H1 (cell line): ENCODE measurements around the gene UBE3A. TPM values are rescaled to one million over a fixed set of nuclear protein-coding genes. Genes with fewer than 3 reads are reported as not detected.

Experiments
- CTCF ChIA-PET: fragments of 300-600 bp; sonication (Branson Sonifier 250); formaldehyde crosslinking; loops from one replicate; lab custom pipeline; 2021; ENCODE audit not compliant: partially characterized antibody; lab: Charles Lee
- POLR2A ChIA-PET: fragments of 300-600 bp; sonication (Branson Sonifier 250); formaldehyde crosslinking; loops from one replicate; lab custom pipeline; 2021; ENCODE audit warnings: inconsistent platforms; ENCODE audit not compliant: partially characterized antibody; lab: Charles Lee
- DNase-seq, 2 experiments: peaks; one replicate each; pipeline versions ENCODE4 v3.0.0 to v3.0.0-alpha.2; 2010 to 2022; ENCODE audit warnings: low spot score in 2 of 2, low read depth in 1 of 2, mixed read lengths in 1 of 2
- FAIRE-seq: peaks from 2 replicates; lab custom pipeline; 2011; peaks lifted over from hg19 to GRCh38; lab: Jason Lieb, UNC
- H2AFZ ChIP-seq: 2 replicates; pipeline ENCODE4 v1.8.1; 2012; ENCODE audit warnings: low read length, inconsistent platforms
- H2AK5ac ChIP-seq: 2 replicates; pipeline ENCODE4 v1.6.1; 2013; ENCODE audit warnings: low read depth, low read length
- H2BK120ac ChIP-seq: replicated peaks from 2 replicates; pipeline ENCODE3; 2013; ENCODE audit warnings: low read depth, low read length, inconsistent platforms
- H2BK12ac ChIP-seq: 2 replicates; pipeline ENCODE4 v1.6.1; 2013; ENCODE audit warnings: low read depth, low read length
- H2BK15ac ChIP-seq: 2 replicates; pipeline ENCODE4 v1.6.1; 2013; ENCODE audit warnings: low read length
- H2BK20ac ChIP-seq: 2 replicates; pipeline ENCODE4 v1.6.1; 2013; ENCODE audit warnings: low read length
- H2BK5ac ChIP-seq: 2 replicates; pipeline ENCODE4 v1.6.1; 2013; ENCODE audit warnings: low read depth, low read length
- H3K14ac ChIP-seq: 2 replicates; pipeline ENCODE4 v1.6.1; 2013; ENCODE audit warnings: inconsistent platforms; ENCODE audit not compliant: insufficient read length
- H3K18ac ChIP-seq: 2 replicates; pipeline ENCODE4 v1.6.1; 2013; ENCODE audit warnings: low read length; ENCODE audit errors: extremely low read depth
- H3K23ac ChIP-seq: 2 replicates; pipeline ENCODE4 v1.6.1; 2013; ENCODE audit warnings: inconsistent platforms; ENCODE audit not compliant: insufficient read length
- H3K23me2 ChIP-seq: 2 replicates; pipeline ENCODE4 v1.6.1; 2013; ENCODE audit warnings: low read depth, low read length
- H3K27ac ChIP-seq: 2 replicates; pipeline ENCODE4 v1.6.1; 2011; ENCODE audit warnings: low read depth, low read length, inconsistent platforms
- H3K27me3 ChIP-seq, 4 experiments: replicated peaks in 1 of 4; 1 replicate in 1 of 4; 2 replicates in 3 of 4; pipeline versions ENCODE4 v1.6.1 to v1.8.1; 2011 to 2013; ENCODE audit warnings: low read length in 3 of 4, mild to moderate bottlenecking in 3 of 4, inconsistent platforms in 2 of 4, mixed read lengths in 2 of 4, moderate library complexity in 1 of 4; ENCODE audit not compliant: control insufficient read depth in 3 of 4, insufficient read depth in 3 of 4; ENCODE audit errors: extremely low read depth in 1 of 4
- H3K36me3 ChIP-seq, 4 experiments: 2 replicates each; pipeline versions ENCODE4 v1.6.1 to v1.8.1; 2011 to 2013; ENCODE audit warnings: mild to moderate bottlenecking in 4 of 4, low read length in 3 of 4, moderate library complexity in 2 of 4, control low read depth in 1 of 4, inconsistent platforms in 1 of 4; ENCODE audit not compliant: insufficient read depth in 4 of 4, control insufficient read depth in 2 of 4
- H3K4ac ChIP-seq: replicated peaks from 2 replicates; pipeline ENCODE3; 2013; ENCODE audit warnings: low read length, low read depth, mixed read lengths, inconsistent platforms; ENCODE audit not compliant: insufficient read length
- H3K4me1 ChIP-seq, 4 experiments: replicated peaks in 1 of 4; 1 replicate in 1 of 4; 2 replicates in 3 of 4; pipeline versions ENCODE4 v1.6.1 to v1.8.1; 2011 to 2013; ENCODE audit warnings: low read length in 3 of 4, inconsistent platforms in 2 of 4, mixed read lengths in 1 of 4; ENCODE audit not compliant: insufficient read depth in 4 of 4, control insufficient read depth in 3 of 4
- H3K4me2 ChIP-seq, 2 experiments: 2 replicates each; pipeline versions ENCODE4 v1.6.1 to v1.8.1; 2011 to 2013; ENCODE audit warnings: low read depth in 2 of 2, low read length in 2 of 2, control low read depth in 1 of 2, inconsistent platforms in 1 of 2, mild to moderate bottlenecking in 1 of 2; ENCODE audit not compliant: insufficient read depth in 1 of 2
- H3K4me3 ChIP-seq, 4 experiments: fragments of 200-600, 300-600 bp in 1 of 4; sonication (generic), shearing (Covaris generic), sonication (Bioruptor Twin) in 1 of 4; 2 replicates each; pipeline versions ENCODE4 v1.5.1 to v1.8.1; 2011 to 2016; ENCODE audit warnings: low read length in 4 of 4, low read depth in 3 of 4, control low read depth in 2 of 4, inconsistent platforms in 2 of 4, mild to moderate bottlenecking in 2 of 4, mixed read lengths in 1 of 4, moderate library complexity in 1 of 4; ENCODE audit not compliant: insufficient read depth in 2 of 4; ENCODE audit errors: extremely low read depth in 1 of 4
- H3K56ac ChIP-seq: replicated peaks from 2 replicates; pipeline ENCODE3; 2013; ENCODE audit warnings: low read depth, mild to moderate bottlenecking, mixed read lengths, low read length, inconsistent platforms; ENCODE audit not compliant: insufficient read length
- H3K79me1 ChIP-seq: 2 replicates; pipeline ENCODE4 v1.6.1; 2013; ENCODE audit warnings: low read depth, low read length, control low read depth
- H3K79me2 ChIP-seq, 2 experiments: 2 replicates each; pipeline versions ENCODE4 v1.6.1 to v1.8.1; 2012 to 2013; ENCODE audit warnings: low read length in 2 of 2, mild to moderate bottlenecking in 2 of 2, inconsistent platforms in 1 of 2; ENCODE audit not compliant: insufficient read depth in 2 of 2, control insufficient read depth in 1 of 2
- H3K9ac ChIP-seq, 4 experiments: replicated peaks in 1 of 4; 1 replicate in 1 of 4; 2 replicates in 3 of 4; pipeline versions ENCODE4 v1.6.1 to v1.8.1; 2011 to 2013; ENCODE audit warnings: low read depth in 3 of 4, low read length in 3 of 4, control low read depth in 2 of 4, mild to moderate bottlenecking in 2 of 4, moderate library complexity in 2 of 4, inconsistent platforms in 1 of 4; ENCODE audit errors: extremely low read depth in 1 of 4
- H3K9me3 ChIP-seq, 2 experiments: 2 replicates each; pipeline versions ENCODE4 v1.6.1 to v1.8.1; 2012 to 2013; ENCODE audit warnings: mild to moderate bottlenecking in 2 of 2, moderate library complexity in 2 of 2, control low read depth in 1 of 2, inconsistent platforms in 1 of 2, low read depth in 1 of 2, low read length in 1 of 2, mixed read lengths in 1 of 2; ENCODE audit not compliant: insufficient read depth in 2 of 2
- H4K20me1 ChIP-seq, 2 experiments: replicated peaks in 1 of 2; 2 replicates each; pipeline versions ENCODE3 to v1.8.1; 2011 to 2013; ENCODE audit warnings: inconsistent platforms in 2 of 2, low read length in 2 of 2, mild to moderate bottlenecking in 1 of 2; ENCODE audit not compliant: insufficient read depth in 2 of 2, control insufficient read depth in 1 of 2
- H4K5ac ChIP-seq: 2 replicates; pipeline ENCODE4 v1.6.1; 2013; ENCODE audit warnings: low read length, low read depth, mixed read lengths, inconsistent platforms; ENCODE audit not compliant: insufficient read length
- H4K8ac ChIP-seq: 2 replicates; pipeline ENCODE4 v1.8.0; 2013; ENCODE audit warnings: mild to moderate bottlenecking, moderate library complexity, low read length, inconsistent platforms; ENCODE audit not compliant: insufficient read depth; ENCODE audit errors: extremely low read depth
- H4K91ac ChIP-seq: replicated peaks from 2 replicates; pipeline ENCODE3; 2013; ENCODE audit warnings: low read length, mixed read lengths, inconsistent platforms; ENCODE audit not compliant: insufficient read length
- WGBS, 2 experiments: shearing (Covaris generic) in 1 of 2; methylation state at CpG; one replicate each; pipeline versions ENCODE4 v1.1.6 to v1.1.7; 2013 to 2015; ENCODE audit warnings: low lambda C conversion rate in 2 of 2, mixed read lengths in 2 of 2, inconsistent platforms in 1 of 2, low coverage in 1 of 2, missing lambda C conversion rate in 1 of 2; ENCODE audit not compliant: insufficient replicate concordance in 2 of 2, insufficient coverage in 1 of 2, insufficient read length in 1 of 2; ENCODE audit errors: extremely low coverage in 1 of 2, missing lambda C conversion rate in 1 of 2; 5-methylcytosine and 5-hydroxymethylcytosine counted together
- polyA plus RNA-seq, 7 experiments: library from polyadenylated mRNA; depleted of rRNA in 3 of 7; stranded (reverse) in 5 of 7; unstranded in 2 of 7; fragments of >200 nt in 5 of 7; fragments of 200-250 nt in 2 of 7; gene quantifications; 1 replicate in 5 of 7; 2 replicates in 1 of 7; 4 replicates in 1 of 7; pipeline versions ENCODE4 v1.2.1 to v1.2.3, GENCODE V29; 2011 to 2013; ENCODE audit warnings: missing spikeins in 2 of 7, mixed read lengths in 2 of 7
- total RNA-seq: library from RNA; stranded (reverse); fragmentation: NEBNext Ultra II Directional; extraction: Animal tissue kit (Norgen Biotek cat#: 25700); gene quantifications from 2 replicates; pipeline ENCODE4 v1.2.1, GENCODE V29; 2021

The UBE3A gene
- total and polyA plus RNA-seq, 2 of the 8 experiments (the other 6 are each of a cell fraction or from before 2014, with no cell fraction given) = 13.8 to 110 TPM

- no peaks in the 10 kb centered on the region for H3K27me3 ChIP-seq
- no peak overlapping the region for H2BK20ac ChIP-seq
- H3K4me3 ChIP-seq = no peak overlapping the region
- ChIA-PET POLR2A (interaction anchor here (1.5 kb wide), 1 partner anchor 9 kb away, joined by 3 read pairs; no protein-coding TSS in a partner anchor), CTCF (interaction anchor here (0.5 to 1.5 kb wide), 2 partner anchors 122 to 515 kb away, joined by 3 read pairs; no protein-coding TSS in a partner anchor)
- no peak overlapping the region for H3K4ac ChIP-seq
- H3K36me3 ChIP-seq = peaks cover 4 to 40% (median 18%) of the 10 kb centered on the region in 4 experiments; a peak in 6 of 8 replicates
- no peak overlapping the region for H3K27ac ChIP-seq
- H4K5ac ChIP-seq = no peak overlapping the region
- H3K9ac ChIP-seq = no peak overlapping the region
- no peak overlapping the region for H4K91ac ChIP-seq
- H4K8ac ChIP-seq = no peak overlapping the region; the same call in 1 of the 2 replicates
- H3K18ac ChIP-seq = no peak overlapping the region
- WGBS, 2 experiments = 92% methylated on average over 5 of the region's 5 CpGs; no CpG with 5 or more reads in 1 of the 2 experiments
- H3K23ac ChIP-seq = no peak overlapping the region
- no peak overlapping the region for H2BK15ac ChIP-seq
- H3K23me2 ChIP-seq = no peaks in the 10 kb centered on the region
- DNase-seq (no peak), FAIRE-seq (no peak)
- peaks cover 0 to 57% of the 10 kb centered on the region in 2 experiments; a peak in 3 of 4 replicates for H3K79me2 ChIP-seq
- H3K56ac ChIP-seq = no peak overlapping the region
- no peaks in the 10 kb centered on the region for H3K79me1 ChIP-seq
- H3K9me3 ChIP-seq = no peaks in the 10 kb centered on the region
- H4K20me1 ChIP-seq = peaks cover 1 to 4% of the 10 kb centered on the region in 2 experiments
- H2BK12ac ChIP-seq = no peak overlapping the region
- no peak overlapping the region for H2AK5ac ChIP-seq
- no peak overlapping the region for H2AFZ ChIP-seq
- no peak overlapping the region for H3K4me2 ChIP-seq
- no peaks in the 10 kb centered on the region for H3K4me1 ChIP-seq
- no peak overlapping the region for H2BK5ac ChIP-seq
- no peak overlapping the region for H3K14ac ChIP-seq
- H2BK120ac ChIP-seq = no peak overlapping the region
These were observed 63.3 kb downstream of the UBE3A start for GRCh38 chr15:25375557-25375956.
